SU-DHL-6 (cell line): ENCODE measurements around the gene CD6.

ENCODE experiments used
- H2AFZ ChIP-seq: fragments of 200-600 bp; sonication (generic); 2 replicates; pipeline ENCODE4 v1.6.1; 2014; ENCODE audit warnings: low read depth, mild to moderate bottlenecking, moderate library complexity, mixed read lengths, antibody characterized with exemption, low read length; ENCODE audit not compliant: severe bottlenecking
- H3F3A ChIP-seq: fragments of 200-600 bp; shearing (Covaris generic); 2 replicates; pipeline ENCODE4 v1.6.0; 2016; ENCODE audit warnings: antibody characterized with exemption, mild to moderate bottlenecking; ENCODE audit not compliant: insufficient read depth
- H3K27ac ChIP-seq: fragments of 200-600 bp; sonication (generic); 2 replicates; pipeline ENCODE4 v1.5.1; 2016; ENCODE audit warnings: low read depth, mild to moderate bottlenecking, low read length, moderate library complexity, mixed read lengths
- H3K27me3 ChIP-seq: fragments of 200-600 bp; sonication (generic), shearing (Covaris generic); 2 replicates; pipeline ENCODE4 v1.6.0; 2014; ENCODE audit warnings: mild to moderate bottlenecking, low read length
- H3K36me3 ChIP-seq: fragments of 200-600 bp; sonication (generic); 2 replicates; pipeline ENCODE4 v1.6.1; 2014; ENCODE audit warnings: mild to moderate bottlenecking, low read length, mixed read lengths
- H3K4me2 ChIP-seq: fragments of 300-600, 200-600 bp; shearing (Covaris generic), sonication (generic); 2 replicates; pipeline ENCODE4 v1.6.0; 2014; ENCODE audit warnings: low read length, low read depth, mild to moderate bottlenecking; ENCODE audit not compliant: poor library complexity, severe bottlenecking
- H3K4me3 ChIP-seq: fragments of 200-600 bp; sonication (generic); 2 replicates; pipeline ENCODE4 v1.5.1; 2014; ENCODE audit warnings: antibody characterized with exemption, low read length, mild to moderate bottlenecking, mixed read lengths; ENCODE audit not compliant: insufficient read depth, poor library complexity, severe bottlenecking
- H3K79me2 ChIP-seq: fragments of 200-600 bp; sonication (generic); 2 replicates; pipeline ENCODE4 v1.6.1; 2014; ENCODE audit warnings: mild to moderate bottlenecking, low read length, moderate library complexity; ENCODE audit not compliant: insufficient read depth
- H3K9ac ChIP-seq: fragments of 200-600 bp; sonication (generic); 2 replicates; pipeline ENCODE4 v1.7.0; 2014; ENCODE audit warnings: mild to moderate bottlenecking, low read length
- H3K9me2 ChIP-seq: fragments of 200-600 bp; sonication (generic); replicated peaks from 2 replicates; pipeline ENCODE4 v1.6.1; 2014; ENCODE audit warnings: low read length; ENCODE audit not compliant: insufficient read depth
- H3K9me3 ChIP-seq: fragments of 200-600 bp; sonication (generic); 2 replicates; pipeline ENCODE4 v1.6.1; 2014; ENCODE audit warnings: low read length, mixed read lengths; ENCODE audit not compliant: insufficient read depth
- H4K20me1 ChIP-seq: fragments of 200-600 bp; sonication (generic); 2 replicates; pipeline ENCODE4 v1.6.1; 2014; ENCODE audit warnings: low read depth, mild to moderate bottlenecking, antibody characterized with exemption, low read length, moderate library complexity, mixed read lengths
- CTCF ChIP-seq: fragments of 200-600 bp; sonication (generic); IDR thresholded peaks from one replicate; pipeline ENCODE4 v1.5.1; 2017; ENCODE audit warnings: antibody characterized with exemption, mild to moderate bottlenecking, low read length, moderate library complexity; ENCODE audit not compliant: insufficient read depth, poor library complexity, severe bottlenecking
- EZH2phosphoT487 ChIP-seq: fragments of 200-600 bp; sonication (generic), shearing (Covaris generic); conservative IDR thresholded peaks from 2 replicates; pipeline ENCODE4 v1.6.1; 2018; ENCODE audit warnings: mild to moderate bottlenecking, antibody characterized with exemption, low read length, moderate library complexity, mixed read lengths

The CD6 gene

GRCh38 chr11:60992842-60993409, 21.4 kb downstream of the CD6 start:
- Histone ChIP-seq H3K9me2 (no peaks in the 10 kb centered on the region), H2AFZ (no peak overlapping the region), H3K27ac (no peak overlapping the region), H3K4me2 (no peak overlapping the region), H3K9ac (no peak overlapping the region), H3K4me3 (no peak overlapping the region), H3K9me3 (no peaks in the 10 kb centered on the region), H3K36me3 (no peaks in the 10 kb centered on the region), H3K79me2 (no peaks in the 10 kb centered on the region), H3F3A (no peaks in the 10 kb centered on the region), H4K20me1 (no peaks in the 10 kb centered on the region), H3K27me3 (no peaks in the 10 kb centered on the region)
- TF ChIP-seq CTCF (no peak), EZH2phosphoT487 (no peak)

GRCh38 chr11:60993615-60994014, 22.1 kb downstream of the CD6 start:
- H3K9ac ChIP-seq = no peak overlapping the region
- no peaks in the 10 kb centered on the region for H3K9me3 ChIP-seq
- no peak overlapping the region for H2AFZ ChIP-seq
- no peaks in the 10 kb centered on the region for H3K9me2 ChIP-seq
- no peaks in the 10 kb centered on the region for H3K36me3 ChIP-seq
- H4K20me1 ChIP-seq = no peaks in the 10 kb centered on the region
- H3K4me2 ChIP-seq = no peak overlapping the region
- TF ChIP-seq CTCF (no peak), EZH2phosphoT487 (no peak)
- H3F3A ChIP-seq = no peaks in the 10 kb centered on the region
- no peak overlapping the region for H3K27ac ChIP-seq
- no peaks in the 10 kb centered on the region for H3K79me2 ChIP-seq
- no peak overlapping the region for H3K4me3 ChIP-seq
- H3K27me3 ChIP-seq = no peaks in the 10 kb centered on the region

GRCh38 chr11:60994541-60995080, 23.1 kb downstream of the CD6 start:
- H3K9ac ChIP-seq = no peak overlapping the region
- no peak for TF ChIP-seq CTCF
- no peak for TF ChIP-seq EZH2phosphoT487
- no peaks in the 10 kb centered on the region for H3F3A ChIP-seq
- H3K4me3 ChIP-seq = no peak overlapping the region
- H2AFZ ChIP-seq = no peak overlapping the region
- no peak overlapping the region for H3K27ac ChIP-seq
- H3K79me2 ChIP-seq = no peaks in the 10 kb centered on the region
- no peak overlapping the region for H3K4me2 ChIP-seq
- H3K27me3 ChIP-seq = no peaks in the 10 kb centered on the region
- no peaks in the 10 kb centered on the region for H3K9me2 ChIP-seq
- H3K9me3 ChIP-seq = no peaks in the 10 kb centered on the region
- no peaks in the 10 kb centered on the region for H4K20me1 ChIP-seq
- no peaks in the 10 kb centered on the region for H3K36me3 ChIP-seq
